K562 (cell line): ENCODE measurements around the gene GAL3ST2. TPM values are rescaled to one million over a fixed set of nuclear protein-coding genes. Genes with fewer than 3 reads are reported as not detected.

Experiments used
- ATAC-seq: fragments of 200-7000 bp; cut with Tn5 transposase; 3 replicates; pipeline ENCODE4 v1.9.1; 2020; ENCODE audit warnings: moderate library complexity
- BruUV-seq: library from RNA; stranded (reverse); fragments of 400-500 nt; replicated peaks from 2 replicates; lab custom pipeline; 2021; lab: Mats Ljungman, UMichigan
- CTCF ChIA-PET: fragments of 300-600 bp; formaldehyde crosslinking; extraction: SDS; loops from one replicate; lab custom pipeline; 2021; ENCODE audit warnings: low intra/inter-chr PET ratio; lab: Yijun Ruan, JAX
- POLR2A ChIA-PET: fragments of 300-600, 350-650 bp; sonication (Branson Sonifier 250); formaldehyde crosslinking; extraction: SDS; loops from one replicate; lab custom pipeline; 2021; ENCODE audit warnings: antibody characterized with exemption, inconsistent platforms; lab: Yijun Ruan, JAX
- DNase-seq, 4 experiments: peaks; one replicate each; pipeline versions ENCODE4 v3.0.0 to v3.0.0-alpha.2; 2011 to 2018; ENCODE audit warnings: low spot score in 3 of 4, mixed read lengths in 3 of 4; ENCODE audit errors: extremely low read depth in 1 of 4
- FAIRE-seq: peaks from 2 replicates; lab custom pipeline; 2011; peaks lifted over from hg19 to GRCh38; lab: Jason Lieb, UNC
- H2AFZ ChIP-seq: 2 replicates; pipeline ENCODE4 v1.6.0; 2011; ENCODE audit warnings: low read depth, low read length, control low read depth, inconsistent platforms
- H3K27ac ChIP-seq: fragments of 200-600 bp; 3 replicates; pipeline ENCODE4 v1.8.0; 2011; ENCODE audit warnings: low read depth, mild to moderate bottlenecking, control low read depth, inconsistent platforms, low read length, moderate library complexity, mixed read lengths; ENCODE audit errors: extremely low read depth
- H3K27me3 ChIP-seq, 2 experiments: fragments of 300-600 bp in 1 of 2; 2 replicates in 1 of 2; 3 replicates in 1 of 2; pipeline versions ENCODE4 v1.6.0 to v1.8.0; 2011; ENCODE audit warnings: inconsistent platforms in 2 of 2, low read length in 2 of 2, mild to moderate bottlenecking in 1 of 2, mixed read lengths in 1 of 2, moderate library complexity in 1 of 2; ENCODE audit not compliant: control insufficient read depth in 2 of 2, insufficient read depth in 2 of 2
- H3K36me3 ChIP-seq: fragments of 300-600 bp; 3 replicates; pipeline ENCODE4 v1.8.0; 2011; ENCODE audit warnings: mild to moderate bottlenecking, low read length, inconsistent platforms; ENCODE audit not compliant: control insufficient read depth, insufficient read depth
- H3K4me1 ChIP-seq, 2 experiments: fragments of 200-600 bp in 1 of 2; replicated peaks in 1 of 2; 2 replicates in 1 of 2; 3 replicates in 1 of 2; pipeline versions ENCODE4 v1.5.1 to v1.8.0; 2011; ENCODE audit warnings: inconsistent platforms in 2 of 2, low read length in 2 of 2, mild to moderate bottlenecking in 1 of 2, mixed read lengths in 1 of 2, moderate library complexity in 1 of 2; ENCODE audit not compliant: control insufficient read depth in 2 of 2, insufficient read depth in 2 of 2
- H3K4me2 ChIP-seq: 2 replicates; pipeline ENCODE4 v1.6.1; 2011; ENCODE audit warnings: low read length, control low read depth, inconsistent platforms, mixed read lengths; ENCODE audit not compliant: insufficient read depth
- H3K4me3 ChIP-seq: fragments of 200-600 bp; sonication (generic), shearing (Covaris generic); 2 replicates; pipeline ENCODE4 v1.5.1; 2016; ENCODE audit warnings: control low read depth, inconsistent platforms
- H3K79me2 ChIP-seq: fragments of 200-600 bp; 3 replicates; pipeline ENCODE4 v1.8.0; 2011; ENCODE audit warnings: low read length, inconsistent platforms; ENCODE audit not compliant: control insufficient read depth, insufficient read depth
- H3K9ac ChIP-seq, 2 experiments: 2 replicates each; pipeline versions ENCODE4 v1.6.0 to v1.6.1; 2011; ENCODE audit warnings: low read depth in 2 of 2, low read length in 2 of 2, control low read depth in 1 of 2, inconsistent platforms in 1 of 2, mild to moderate bottlenecking in 1 of 2, mixed read lengths in 1 of 2; ENCODE audit not compliant: insufficient read depth in 1 of 2
- H3K9me1 ChIP-seq: one replicate; pipeline ENCODE4 v1.6.0; 2011; ENCODE audit warnings: inconsistent platforms, mild to moderate bottlenecking, low read length, moderate library complexity; ENCODE audit not compliant: control insufficient read depth, insufficient read depth
- H3K9me3 ChIP-seq: replicated peaks from 2 replicates; pipeline ENCODE4 v1.5.1; 2011; ENCODE audit warnings: low read depth, low read length, inconsistent platforms; ENCODE audit not compliant: control insufficient read depth, insufficient read depth
- H4K20me1 ChIP-seq: replicated peaks from 2 replicates; pipeline ENCODE4 v1.6.1; 2011; ENCODE audit warnings: low read length, inconsistent platforms, mixed read lengths; ENCODE audit not compliant: control insufficient read depth, insufficient read depth
- CHD1 ChIP-seq: fragments of 200-600 bp; sonication (generic); IDR thresholded peaks from one replicate; pipeline ENCODE4 v1.6.1; 2012; ENCODE audit warnings: mild to moderate bottlenecking, moderate library complexity, low read length, inconsistent platforms
- FOXP1 ChIP-seq: sonication (generic); formaldehyde crosslinking; IDR thresholded peaks from 2 replicates; pipeline ENCODE4 v1.8.0; 2022; ENCODE audit warnings: mild to moderate bottlenecking, missing genetic modification reagents
- IFI16 ChIP-seq: fragments of 250-450 bp; sonication (Bioruptor Pico); IDR thresholded peaks from 2 replicates; pipeline ENCODE4 v2.1.2; 2022; ENCODE audit warnings: mild to moderate bottlenecking, inconsistent platforms
- PCBP1 ChIP-seq: fragments of 200-400 bp; formaldehyde crosslinking; IDR thresholded peaks from 2 replicates; pipeline ENCODE4 v1.6.1; 2018; ENCODE audit warnings: mild to moderate bottlenecking, low read depth, low read length; ENCODE audit not compliant: poor library complexity, severe bottlenecking
- ZKSCAN8 ChIP-seq: fragments of 200-800 bp; sonication (Bioruptor generic); IDR thresholded peaks from 2 replicates; pipeline ENCODE4 v1.6.1; 2016; ENCODE audit warnings: missing genetic modification characterization, missing compliant biosample characterization
- ZNF12 ChIP-seq: sonication (generic); formaldehyde crosslinking; IDR thresholded peaks from 2 replicates; pipeline ENCODE4 v1.4.0; 2020; ENCODE audit warnings: mild to moderate bottlenecking, missing genetic modification reagents
- ZNF408 ChIP-seq: fragments of 250-450 bp; sonication (Bioruptor Pico); IDR thresholded peaks from 2 replicates; pipeline ENCODE4 v1.4.0; 2020; ENCODE audit warnings: low read depth, mild to moderate bottlenecking, moderate library complexity
- ZSCAN32 ChIP-seq: fragments of 450-650 bp; formaldehyde crosslinking; IDR thresholded peaks from 2 replicates; pipeline ENCODE4 v1.4.0; 2020; ENCODE audit warnings: mild to moderate bottlenecking, moderate library complexity
- WGBS: fragments of 100-300 bp; shearing (Covaris generic); methylation state at CpG from one replicate; pipeline ENCODE4 v1.1.6; 2016; ENCODE audit warnings: low coverage, mixed read lengths; ENCODE audit not compliant: insufficient coverage; ENCODE audit errors: missing lambda C conversion rate; 5-methylcytosine and 5-hydroxymethylcytosine counted together
- in situ Hi-C: fragments of 300-500 bp; cut with MboI; formaldehyde crosslinking; loops from 4 replicates; pipeline ENCODE4 v1.15.0; 2018; ENCODE audit warnings: inconsistent platforms, mixed read lengths
- intact Hi-C: fragments of 100-400 bp; cut with micrococcal nuclease; formaldehyde crosslinking; loops from 2 replicates; pipeline ENCODE4 v1.14.2; 2022
- polyA plus RNA-seq, 8 experiments: library from polyadenylated mRNA; depleted of rRNA in 4 of 8; stranded (reverse) in 5 of 8; unstranded in 3 of 8; fragments of >200 nt; fragmentation: Nextera tagmentation in 2 of 8; fragmentation: Illumina TruSeq in 1 of 8; extraction: Ambion mirVana in 2 of 8; extraction: Trizol in 1 of 8; gene quantifications; 2 replicates each; pipeline versions ENCODE4 v1.2.1 to v1.2.3, GENCODE V29; 2011 to 2014; ENCODE audit warnings: inconsistent platforms in 1 of 8, missing spikeins in 1 of 8
- total RNA-seq, 7 experiments: library from RNA; depleted of rRNA in 6 of 7; stranded (reverse); fragments of >200 nt in 6 of 7; fragmentation: Illumina TruSeq in 2 of 7; extraction: Trizol in 2 of 7; gene quantifications; 2 replicates each; pipeline versions ENCODE4 v1.2.1 to v1.2.3, GENCODE V29; 2011 to 2021; ENCODE audit warnings: low replicate concordance in 1 of 7
- TF ChIP-seq, protein P1 (sequence below): fragments of 450-650 bp; formaldehyde crosslinking; IDR thresholded peaks from 2 replicates; pipeline ENCODE4 v1.4.0; 2020; ENCODE audit warnings: mild to moderate bottlenecking, moderate library complexity
- TF ChIP-seq, protein P2 (sequence below): fragments of 450-650 bp; IDR thresholded peaks from 2 replicates; pipeline ENCODE4 v1.7.0; 2016; ENCODE audit warnings: borderline replicate concordance

The GAL3ST2 gene
- total and polyA plus RNA-seq, 9 of the 15 experiments (the other 6 are each of a cell fraction or from before 2014, with no cell fraction given): 0.42 TPM; not detected in 8

DNA sequence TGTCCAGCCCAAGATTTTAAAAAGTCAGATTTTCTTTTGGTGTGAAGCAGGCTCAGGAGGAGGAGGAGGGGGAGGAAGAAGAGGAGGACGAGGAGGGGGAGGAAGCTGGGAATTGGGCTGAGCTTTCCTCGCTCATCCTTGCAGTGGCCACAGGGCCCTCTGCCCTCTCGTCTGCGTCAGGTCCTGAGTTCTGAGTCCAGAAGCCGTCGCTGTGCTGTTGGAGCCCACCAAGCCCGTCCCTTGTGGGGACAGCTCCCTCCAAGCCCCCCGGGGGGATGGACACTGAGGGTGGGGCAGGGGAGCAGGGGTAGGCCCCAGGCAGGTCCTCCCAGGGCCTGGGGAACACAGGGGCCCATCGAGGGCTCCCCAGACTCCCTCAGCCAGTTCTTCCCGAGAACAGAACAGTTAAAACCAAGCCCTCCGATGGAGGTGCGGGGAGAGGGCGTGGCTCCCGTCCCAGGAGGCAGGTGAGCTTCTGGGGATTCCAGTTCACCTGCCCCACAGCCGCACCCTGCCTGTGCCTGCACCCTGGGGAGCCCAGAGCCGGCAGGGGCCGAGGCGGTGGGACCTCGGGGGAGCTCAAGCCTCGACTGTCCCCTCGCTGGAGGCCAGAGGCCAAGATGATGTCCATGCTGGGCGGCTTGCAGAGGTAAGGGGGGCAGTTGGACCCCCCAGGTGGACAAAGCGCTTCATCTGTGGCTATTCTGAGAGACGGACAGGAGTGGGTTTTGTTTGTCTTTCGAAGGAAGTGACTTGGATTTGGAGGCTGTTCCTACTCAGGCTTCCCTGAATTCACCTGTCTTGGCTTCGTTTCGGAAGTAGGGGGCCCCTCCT, at the start of gene GAL3ST2 (continued):
- TF ChIP-seq ZNF408 (CRISPR knock-in tag): no peak

DNA sequence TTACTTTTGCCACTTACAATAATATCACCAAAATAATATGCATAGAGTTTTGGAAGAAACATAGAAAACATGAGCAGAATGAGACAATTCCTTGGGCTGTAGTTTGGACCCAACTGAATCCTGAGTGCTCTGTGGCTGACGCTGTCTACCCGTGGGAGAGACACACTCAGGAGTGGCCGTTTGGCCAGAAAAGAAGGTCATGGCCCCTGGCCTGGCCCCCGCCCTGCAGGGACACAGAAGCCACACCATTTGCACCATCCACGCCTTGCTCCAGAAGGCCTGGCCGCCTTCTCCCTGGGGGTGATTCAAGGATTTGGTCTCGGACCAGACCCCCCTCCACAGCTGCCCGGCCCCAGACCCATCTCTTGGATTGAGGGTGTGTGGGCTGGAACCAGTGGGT, 48.6 kb upstream of the GAL3ST2 start:
- Histone ChIP-seq H3K4me3 (no peak overlapping the region), H4K20me1 (0 out of 2 replicates have a peak, but pooled peaks cover 3% of the 10 kb centered on the region), H3K9me1 (no peaks in the 10 kb centered on the region), H3K36me3 (peaks cover 15% of the 10 kb centered on the region; the same call in 1 of the 3 replicates), H3K79me2 (no peaks in the 10 kb centered on the region), H3K9ac (no peak overlapping the region), H3K4me2 (no peak overlapping the region), H2AFZ (no peak overlapping the region), H3K9me3 (no peaks in the 10 kb centered on the region), H3K27me3 (no peaks in the 10 kb centered on the region), H3K27ac (no peak overlapping the region), H3K4me1 (peaks cover 4 to 18% of the 10 kb centered on the region in 2 experiments; a peak in 3 of 5 replicates)
- in situ Hi-C loops: loop anchor here (5.0 kb wide), 1 partner anchor 149 kb away; no protein-coding TSS in a partner anchor
- ChIA-PET POLR2A (no interaction called here), CTCF (no interaction called here)
- DNase-seq (no peak), FAIRE-seq (no peak), ATAC-seq (no peak)
- WGBS: 69% methylated on average over 8 of the region's 8 CpGs
- TF ChIP-seq FOXP1 (CRISPR knock-in tag): no peak
- no peak for TF ChIP-seq ZNF12 (CRISPR knock-in tag)
- no peak for TF ChIP-seq IFI16 (CRISPR knock-in tag)
- TF ChIP-seq, protein P1, sequence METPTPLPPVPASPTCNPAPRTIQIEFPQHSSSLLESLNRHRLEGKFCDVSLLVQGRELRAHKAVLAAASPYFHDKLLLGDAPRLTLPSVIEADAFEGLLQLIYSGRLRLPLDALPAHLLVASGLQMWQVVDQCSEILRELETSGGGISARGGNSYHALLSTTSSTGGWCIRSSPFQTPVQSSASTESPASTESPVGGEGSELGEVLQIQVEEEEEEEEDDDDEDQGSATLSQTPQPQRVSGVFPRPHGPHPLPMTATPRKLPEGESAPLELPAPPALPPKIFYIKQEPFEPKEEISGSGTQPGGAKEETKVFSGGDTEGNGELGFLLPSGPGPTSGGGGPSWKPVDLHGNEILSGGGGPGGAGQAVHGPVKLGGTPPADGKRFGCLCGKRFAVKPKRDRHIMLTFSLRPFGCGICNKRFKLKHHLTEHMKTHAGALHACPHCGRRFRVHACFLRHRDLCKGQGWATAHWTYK (CRISPR knock-in tag): no peak
- TF ChIP-seq, protein P2, sequence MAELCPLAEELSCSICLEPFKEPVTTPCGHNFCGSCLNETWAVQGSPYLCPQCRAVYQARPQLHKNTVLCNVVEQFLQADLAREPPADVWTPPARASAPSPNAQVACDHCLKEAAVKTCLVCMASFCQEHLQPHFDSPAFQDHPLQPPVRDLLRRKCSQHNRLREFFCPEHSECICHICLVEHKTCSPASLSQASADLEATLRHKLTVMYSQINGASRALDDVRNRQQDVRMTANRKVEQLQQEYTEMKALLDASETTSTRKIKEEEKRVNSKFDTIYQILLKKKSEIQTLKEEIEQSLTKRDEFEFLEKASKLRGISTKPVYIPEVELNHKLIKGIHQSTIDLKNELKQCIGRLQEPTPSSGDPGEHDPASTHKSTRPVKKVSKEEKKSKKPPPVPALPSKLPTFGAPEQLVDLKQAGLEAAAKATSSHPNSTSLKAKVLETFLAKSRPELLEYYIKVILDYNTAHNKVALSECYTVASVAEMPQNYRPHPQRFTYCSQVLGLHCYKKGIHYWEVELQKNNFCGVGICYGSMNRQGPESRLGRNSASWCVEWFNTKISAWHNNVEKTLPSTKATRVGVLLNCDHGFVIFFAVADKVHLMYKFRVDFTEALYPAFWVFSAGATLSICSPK: no peak
- TF ChIP-seq ZSCAN32: no peak
- TF ChIP-seq CHD1: no peak
- TF ChIP-seq ZKSCAN8 (CRISPR knock-in tag): no peak
- no peak for TF ChIP-seq PCBP1
- intact Hi-C loops: no loop called here
- BruUV-seq: no TSS peak
